GM23248 (cell line): ENCODE results near the gene TRRAP.

Experiments used
- EZH2 ChIP-seq: fragments of 200-600 bp; sonication (generic); IDR thresholded peaks from 2 replicates; pipeline ENCODE4 v1.6.1; 2018; ENCODE audit warnings: antibody characterized with exemption, mild to moderate bottlenecking; ENCODE audit not compliant: insufficient read depth, poor library complexity, severe bottlenecking
- EZH2phosphoT487 ChIP-seq: fragments of 200-600 bp; sonication (generic); IDR thresholded peaks from 2 replicates; pipeline ENCODE4 v1.6.1; 2018; ENCODE audit warnings: antibody characterized with exemption, moderate library complexity, mild to moderate bottlenecking, low read depth; ENCODE audit not compliant: insufficient read depth

GRCh38 chr7:98831641-98832221 lies 46.6 kb upstream of the TRRAP start:
- TF ChIP-seq EZH2phosphoT487: no peak
- TF ChIP-seq EZH2: no peak
